Right atrium auricular region (tissue), 2 donors: Measurements from ENCODE around the gene CARD14. TPM values are rescaled to one million over a fixed set of nuclear protein-coding genes. Genes with fewer than 3 reads are reported as not detected.

ENCODE experiments used
- DNase-seq: peaks from one replicate; pipeline ENCODE4 v3.0.0-alpha.2; 2019; ENCODE audit warnings: low spot score
- H3K27ac ChIP-seq, 2 donors: fragments of 200-600 bp; sonication (generic); 1 replicate in 1 of 2; 2 replicates in 1 of 2; pipeline ENCODE4 v1.5.1; 2016 to 2019
- H3K27me3 ChIP-seq, 2 donors: fragments of 200-600 bp; sonication (generic); one replicate each; pipeline versions ENCODE4 v1.5.1 to v1.6.0; 2017 to 2019
- H3K36me3 ChIP-seq: fragments of 200-600 bp; sonication (generic); one replicate; pipeline ENCODE4 v1.5.1; 2016
- H3K4me1 ChIP-seq, 2 donors: fragments of 200-600 bp; sonication (generic); one replicate each; pipeline versions ENCODE4 v1.5.1 to v1.6.0; 2017 to 2019
- H3K4me3 ChIP-seq, 2 donors: fragments of 200-600 bp; sonication (generic); 1 replicate in 1 of 2; 2 replicates in 1 of 2; pipeline ENCODE4 v1.5.1; 2017 to 2019; ENCODE audit warnings: mild to moderate bottlenecking in 1 of 2, moderate library complexity in 1 of 2
- H3K9me3 ChIP-seq, 2 donors: fragments of 200-600 bp; sonication (generic); one replicate each; pipeline ENCODE4 v1.5.1; 2019
- total RNA-seq, 2 donors: library from RNA; depleted of rRNA; stranded (reverse); fragments of >200 nt; gene quantifications; one replicate each; pipeline ENCODE4 v1.1.0, GENCODE V29; 2016
- TF ChIP-seq, protein P1 (sequence below), 2 donors: fragments of 200-600 bp; sonication (generic); IDR thresholded peaks; one replicate each; pipeline ENCODE4 v1.5.1; 2019; ENCODE audit warnings: antibody characterized with exemption in 2 of 2

Gene CARD14
- total RNA-seq, 2 donors from 2014 or later: not detected

DNA sequence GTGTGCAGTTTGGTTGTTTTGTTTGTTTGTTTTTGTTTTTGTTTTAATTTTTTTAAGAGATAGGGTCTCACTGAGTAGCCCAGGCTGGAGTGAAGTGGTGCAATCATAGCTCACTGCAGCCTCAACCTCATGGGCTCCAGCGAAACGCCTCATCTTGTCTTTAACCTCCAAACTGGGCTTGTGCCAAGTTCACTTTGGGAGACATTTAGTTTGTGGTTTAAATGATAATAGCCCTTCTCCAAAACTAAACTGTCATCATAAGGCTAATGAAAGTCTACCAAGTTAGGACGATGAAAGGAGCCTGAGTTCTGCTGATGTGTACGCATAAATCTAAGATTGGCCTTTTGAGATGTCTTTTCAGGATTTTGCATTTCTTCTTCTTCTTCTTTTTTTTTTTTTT is 6.5 kb upstream of the CARD14 start:
- Histone ChIP-seq H3K4me1 (no peaks in the 10 kb centered on the region), H3K27me3 (no peaks in the 10 kb centered on the region), H3K27ac (no peak overlapping the region), H3K4me3 (no peak overlapping the region), H3K36me3 (no peaks in the 10 kb centered on the region), H3K9me3 (no peaks in the 10 kb centered on the region)
- TF ChIP-seq, protein P1, sequence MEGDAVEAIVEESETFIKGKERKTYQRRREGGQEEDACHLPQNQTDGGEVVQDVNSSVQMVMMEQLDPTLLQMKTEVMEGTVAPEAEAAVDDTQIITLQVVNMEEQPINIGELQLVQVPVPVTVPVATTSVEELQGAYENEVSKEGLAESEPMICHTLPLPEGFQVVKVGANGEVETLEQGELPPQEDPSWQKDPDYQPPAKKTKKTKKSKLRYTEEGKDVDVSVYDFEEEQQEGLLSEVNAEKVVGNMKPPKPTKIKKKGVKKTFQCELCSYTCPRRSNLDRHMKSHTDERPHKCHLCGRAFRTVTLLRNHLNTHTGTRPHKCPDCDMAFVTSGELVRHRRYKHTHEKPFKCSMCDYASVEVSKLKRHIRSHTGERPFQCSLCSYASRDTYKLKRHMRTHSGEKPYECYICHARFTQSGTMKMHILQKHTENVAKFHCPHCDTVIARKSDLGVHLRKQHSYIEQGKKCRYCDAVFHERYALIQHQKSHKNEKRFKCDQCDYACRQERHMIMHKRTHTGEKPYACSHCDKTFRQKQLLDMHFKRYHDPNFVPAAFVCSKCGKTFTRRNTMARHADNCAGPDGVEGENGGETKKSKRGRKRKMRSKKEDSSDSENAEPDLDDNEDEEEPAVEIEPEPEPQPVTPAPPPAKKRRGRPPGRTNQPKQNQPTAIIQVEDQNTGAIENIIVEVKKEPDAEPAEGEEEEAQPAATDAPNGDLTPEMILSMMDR (IDR thresholded peaks at IDR 0.05): no peak
- no peak for DNase-seq

DNA sequence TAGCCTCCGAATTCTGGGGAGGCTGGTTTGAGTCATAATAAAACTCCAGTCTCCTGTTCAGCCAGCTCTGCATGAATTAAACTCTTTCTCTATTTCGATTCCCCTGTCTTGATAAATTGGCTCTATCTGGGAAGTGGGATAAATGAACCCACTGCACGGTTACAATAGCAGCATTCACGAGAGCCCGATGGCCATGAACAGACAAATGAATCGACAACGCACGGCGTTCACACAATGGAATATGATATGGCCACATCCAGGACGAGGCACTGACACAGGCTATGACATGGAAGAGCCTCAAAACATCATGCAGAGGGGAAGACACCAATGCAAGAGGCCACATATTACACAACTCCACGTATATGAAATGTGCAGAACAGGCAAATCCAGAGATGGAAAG is 5.6 kb upstream of the CARD14 start:
- no peak overlapping the region for H3K27ac ChIP-seq
- H3K9me3 ChIP-seq: no peaks in the 10 kb centered on the region
- H3K27me3 ChIP-seq: no peaks in the 10 kb centered on the region
- TF ChIP-seq, protein P1 (IDR thresholded peaks at IDR 0.05): no peak
- no peaks in the 10 kb centered on the region for H3K4me1 ChIP-seq
- DNase-seq: no peak
- no peaks in the 10 kb centered on the region for H3K36me3 ChIP-seq
- no peak overlapping the region for H3K4me3 ChIP-seq

DNA sequence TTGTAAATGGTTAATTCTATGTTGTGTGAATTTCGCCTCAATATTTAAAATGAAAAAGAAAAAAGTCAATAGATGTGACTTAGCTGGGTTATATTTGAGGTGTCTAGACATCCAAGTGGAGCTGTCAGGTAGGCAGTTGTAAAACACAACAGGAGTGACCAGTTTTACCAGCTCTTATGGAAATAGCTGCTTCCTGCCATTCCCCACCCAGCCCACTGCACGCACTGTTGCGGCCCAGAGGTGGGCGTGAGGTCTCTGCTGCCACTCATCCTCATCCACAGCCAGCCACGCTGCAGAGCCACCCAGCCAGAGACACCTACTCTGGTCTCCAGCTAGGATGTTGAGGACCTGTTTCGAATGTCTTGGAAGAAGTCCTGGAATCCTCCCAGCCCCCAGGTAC is 3.4 kb upstream of the CARD14 start:
- DNase-seq: no peak
- Histone ChIP-seq H3K27me3 (no peaks in the 10 kb centered on the region), H3K4me3 (no peak overlapping the region)

DNA sequence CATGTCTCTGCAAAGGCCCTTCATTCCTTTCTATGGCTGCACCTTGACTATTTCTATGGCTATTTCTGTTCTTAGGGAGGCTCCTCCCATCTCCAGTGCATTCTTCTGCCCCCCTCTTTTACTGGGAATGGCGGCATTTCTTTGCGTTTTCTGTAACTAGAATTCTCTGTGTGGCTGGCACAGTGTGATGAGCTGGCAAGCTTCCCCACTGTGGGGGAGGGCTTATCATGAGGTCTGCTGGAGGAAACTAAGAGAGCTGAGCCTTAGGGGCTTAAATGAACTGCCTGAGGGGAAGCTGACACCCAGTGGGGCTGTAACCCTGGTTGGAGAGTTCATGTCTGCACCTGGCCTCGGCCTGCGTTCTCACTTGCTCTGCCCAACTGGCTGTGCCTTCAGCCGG is 1.5 kb upstream of the CARD14 start:
- Histone ChIP-seq H3K27ac (no peak overlapping the region), H3K27me3 (no peaks in the 10 kb centered on the region), H3K9me3 (no peaks in the 10 kb centered on the region), H3K4me3 (no peak overlapping the region), H3K4me1 (no peaks in the 10 kb centered on the region), H3K36me3 (no peaks in the 10 kb centered on the region)
- TF ChIP-seq, protein P1 (IDR thresholded peaks at IDR 0.05): no peak
- DNase-seq: no peak

More for the DNA sequence above, 3.4 kb upstream of the CARD14 start:
- Histone ChIP-seq H3K4me1 (no peaks in the 10 kb centered on the region), H3K9me3 (no peaks in the 10 kb centered on the region), H3K27ac (no peak overlapping the region), H3K36me3 (no peaks in the 10 kb centered on the region)
- TF ChIP-seq, protein P1 (IDR thresholded peaks at IDR 0.05): no peak

DNA sequence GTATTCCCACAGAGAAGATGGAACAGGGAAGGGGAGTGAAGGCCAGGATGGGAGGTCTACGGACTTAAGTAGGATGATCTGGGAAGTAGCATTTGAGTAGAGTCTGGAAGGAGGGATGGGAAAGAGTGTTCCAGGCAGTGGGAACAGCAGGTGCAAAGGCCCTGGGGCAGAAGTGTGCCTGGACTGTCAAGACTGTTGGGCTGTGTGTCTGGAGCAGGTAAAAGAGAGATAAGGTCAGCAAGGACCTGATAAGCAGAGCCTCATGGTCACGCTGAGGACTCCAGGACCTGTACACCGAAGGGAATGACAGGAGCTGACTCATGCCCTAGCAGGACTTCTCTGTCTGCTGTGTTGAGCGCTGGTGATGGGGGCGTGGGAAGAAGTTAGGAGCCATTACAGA is 723 bp upstream of the CARD14 start:
- DNase-seq: no peak
- Histone ChIP-seq H3K9me3 (no peaks in the 10 kb centered on the region), H3K27me3 (no peaks in the 10 kb centered on the region), H3K36me3 (no peaks in the 10 kb centered on the region), H3K27ac (no peak overlapping the region), H3K4me3 (no peak overlapping the region), H3K4me1 (no peaks in the 10 kb centered on the region)
- TF ChIP-seq, protein P1 (IDR thresholded peaks at IDR 0.05): no peak

DNA sequence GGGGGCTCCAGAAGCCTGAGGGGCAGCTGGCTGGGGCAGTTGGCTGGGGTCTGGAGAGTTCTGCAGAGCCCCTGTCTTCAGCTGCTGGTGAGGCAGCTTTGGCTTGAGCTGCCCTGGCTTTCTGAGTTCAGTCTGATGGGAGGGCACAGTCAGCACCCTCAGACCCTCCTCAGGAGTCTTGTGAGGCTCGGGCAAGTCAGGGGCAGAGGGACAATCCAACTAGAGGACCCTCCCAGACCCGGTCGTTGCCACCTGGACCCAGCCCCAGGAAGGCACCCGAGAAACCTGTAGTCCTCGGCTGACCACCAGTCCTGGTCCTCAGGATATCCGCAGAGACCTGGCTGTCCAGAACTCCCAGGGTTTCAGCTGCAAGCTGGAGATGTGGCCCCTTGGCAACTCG is 1.9 kb downstream of the CARD14 start:
- no peak overlapping the region for H3K27ac ChIP-seq
- no peak for DNase-seq
- no peak overlapping the region for H3K4me3 ChIP-seq
- no peaks in the 10 kb centered on the region for H3K36me3 ChIP-seq
- no peaks in the 10 kb centered on the region for H3K4me1 ChIP-seq
- TF ChIP-seq, protein P1 (IDR thresholded peaks at IDR 0.05): no peak
- no peaks in the 10 kb centered on the region for H3K27me3 ChIP-seq
- no peaks in the 10 kb centered on the region for H3K9me3 ChIP-seq
